GM10248 (cell line): Measurements from ENCODE around the gene MTARC2.

Experiments
- CTCF ChIA-PET: fragments of 300-600 bp; sonication (Branson Sonifier 250); formaldehyde crosslinking; extraction: SDS; loops from one replicate; lab custom pipeline; 2021; ENCODE audit warnings: antibody characterized with exemption; lab: Yijun Ruan, JAX
- POLR2A ChIA-PET: fragments of 350-650 bp; sonication (Branson Sonifier 250); formaldehyde crosslinking; extraction: SDS; loops from one replicate; lab custom pipeline; 2020; ENCODE audit warnings: antibody characterized with exemption; lab: Yijun Ruan, JAX
- DNase-seq: peaks from one replicate; pipeline ENCODE4 v3.0.0; 2012; ENCODE audit errors: extremely low spot score
- CTCF ChIP-seq: IDR thresholded peaks from 2 replicates; pipeline ENCODE4 v1.5.1; 2012; ENCODE audit warnings: mild to moderate bottlenecking, low read depth; ENCODE audit errors: extremely low read depth, missing control alignments, control extremely low read depth

The MTARC2 gene

GRCh38 chr1:220798338-220798737 is 50.2 kb downstream of the MTARC2 start:
- ChIA-PET CTCF (interaction anchor here (2.1 kb wide), 1 partner anchor 23 kb away, joined by 4 read pairs; no protein-coding TSS in a partner anchor), POLR2A (no interaction called here)
- DNase-seq = no peak
- TF ChIP-seq CTCF = no peak

GRCh38 chr1:220800262-220800661 is 52.1 kb downstream of the MTARC2 start:
- no peak for TF ChIP-seq CTCF
- no peak for DNase-seq
- ChIA-PET POLR2A (no interaction called here), CTCF (interaction anchor here (3.2 kb wide), 1 partner anchor 10 kb away, joined by 19 read pairs; no protein-coding TSS in a partner anchor)

- POLR2A ChIA-PET = no interaction called here
These were observed 55.5 kb downstream of the MTARC2 start for GRCh38 chr1:220803401-220804201.

GRCh38 chr1:220804202-220804586 is 56.1 kb downstream of the MTARC2 start:
- no peak for TF ChIP-seq CTCF
- no peak for DNase-seq
- POLR2A ChIA-PET = no interaction called here
- CTCF ChIA-PET = interaction anchor here (2.2 kb wide), 1 partner anchor 29 kb away, joined by 4 read pairs; no protein-coding TSS in a partner anchor

More at GRCh38 chr1:220803401-220804201, 55.5 kb downstream of the MTARC2 start:
- CTCF ChIA-PET = interaction anchor here (1.3 to 2.2 kb wide), 3 partner anchors 17 to 28 kb away, joined by 3 to 5 read pairs (median 4); partner anchors contain the start of gene MTARC1
- TF ChIP-seq CTCF = peak; percentile 57
- DNase-seq = peak; percentile 40

- TF ChIP-seq CTCF = no peak
- ChIA-PET CTCF (no interaction called here), POLR2A (no interaction called here)
- no peak for DNase-seq
These were observed 58.3 kb downstream of the MTARC2 start for GRCh38 chr1:220806408-220806807.

- ChIA-PET POLR2A (no interaction called here), CTCF (no interaction called here)
- no peak for DNase-seq
These were observed 59.6 kb downstream of the MTARC2 start for GRCh38 chr1:220807726-220808125.

More at GRCh38 chr1:220807726-220808125, 59.6 kb downstream of the MTARC2 start:
- no peak for TF ChIP-seq CTCF
